GM18499 (cell line): Measurements from ENCODE around the gene ATP13A3.
"Not testable (repeated sequence)": the region's sequence is repeated elsewhere in the genome, so short reads cannot be mapped to it uniquely, and the experiment has no call there.

Experiments
- ATAC-seq: cut with Tn5 transposase; IDR thresholded peaks from one replicate; pipeline ENCODE4 v1.9.1; 2021; ENCODE audit warnings: moderate number of reproducible peaks; ENCODE audit not compliant: insufficient read depth, unreplicated experiment

ATP13A3 gene

GRCh38 chr3:194486540-194487288 is at the start of gene ATP13A3:
ATP13A3 (minus strand) TSS chr3:194487002; CDS start chr3:194462190, 24,812 bp downstream.
- peak; percentile 32 for ATAC-seq

- not testable (repeated sequence) for ATAC-seq
Measured at GRCh38 chr3:194535199-194535598, 48.4 kb upstream of the ATP13A3 start.

DNA sequence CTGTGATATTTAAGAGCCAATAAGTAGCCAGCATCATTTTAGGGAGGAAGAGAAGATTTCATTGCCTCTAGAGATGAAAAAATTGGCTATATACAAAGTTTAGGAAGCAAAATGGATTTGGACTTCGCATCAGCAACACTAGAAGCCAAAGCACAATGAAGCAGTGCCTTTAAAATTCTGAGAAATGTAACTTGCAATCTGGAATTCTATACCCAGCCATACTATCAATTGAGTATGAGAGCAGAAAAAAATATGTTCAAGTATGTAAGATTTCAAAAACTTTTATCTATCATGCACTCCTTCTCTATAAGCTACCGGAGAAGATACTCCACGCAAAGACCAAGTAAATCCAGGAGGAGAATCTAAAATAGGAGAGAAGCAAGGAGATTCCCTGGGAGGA is 47.4 kb upstream of the ATP13A3 start:
- ATAC-seq, result no peak

DNA sequence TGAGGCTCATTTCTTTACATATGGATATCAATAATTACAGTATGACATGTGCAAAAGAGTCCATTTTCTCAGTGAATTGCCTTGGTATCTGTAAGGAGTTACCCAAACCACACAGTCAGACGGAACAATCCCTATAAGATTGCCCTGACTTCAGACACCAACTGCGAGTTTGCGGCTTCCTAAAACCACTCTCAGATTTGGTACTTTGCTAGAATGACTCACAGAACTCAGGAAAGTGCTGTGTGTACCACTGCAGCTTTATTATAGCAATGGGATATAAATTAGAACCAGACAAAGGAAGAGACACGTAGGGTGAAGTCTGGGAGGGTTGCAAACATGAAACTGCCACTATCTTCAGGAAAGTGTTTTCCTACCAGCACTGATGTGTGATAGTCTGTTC is 45.8 kb upstream of the ATP13A3 start:
- no peak for ATAC-seq

GRCh38 chr3:194527726-194528125 is 40.9 kb upstream of the ATP13A3 start:
- no peak for ATAC-seq

GRCh38 chr3:194526164-194526563 is 39.4 kb upstream of the ATP13A3 start:
- no peak for ATAC-seq

- ATAC-seq, result no peak
Measured at GRCh38 chr3:194522579-194523046, 35.8 kb upstream of the ATP13A3 start.

DNA sequence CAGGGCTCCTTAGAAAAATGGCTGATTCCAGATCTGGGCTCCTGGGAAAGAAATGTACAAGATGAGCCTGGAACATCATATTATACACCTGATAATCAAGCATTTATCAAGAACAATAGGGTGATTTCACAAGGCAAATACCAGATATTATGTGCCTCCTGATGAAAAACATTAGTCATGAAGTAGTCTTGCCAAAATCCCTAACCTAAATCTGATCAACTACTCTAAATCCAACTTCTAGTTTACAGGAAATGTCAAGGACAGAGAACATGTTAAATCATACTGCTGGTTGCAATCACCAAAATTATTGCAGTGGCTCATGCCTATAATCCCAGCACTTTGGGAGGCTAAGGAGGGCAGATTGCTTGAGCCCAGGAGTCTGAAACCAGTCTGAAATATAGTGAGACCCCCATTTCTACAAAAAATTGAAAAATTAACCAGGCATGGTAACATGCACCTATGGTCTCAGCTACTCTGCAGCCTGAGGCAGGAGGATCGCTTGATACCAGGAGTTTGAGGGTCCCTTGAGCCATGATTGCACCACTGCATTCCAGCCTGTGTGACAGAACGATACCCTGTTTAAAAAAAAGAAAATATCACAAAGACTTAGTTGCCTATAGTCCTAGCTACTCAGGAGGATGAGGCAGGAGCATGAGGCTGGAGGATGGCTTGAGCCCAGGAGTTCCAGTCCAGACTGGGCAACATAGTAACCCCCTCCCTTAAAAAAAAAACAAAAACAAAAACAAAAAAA is 34.9 kb upstream of the ATP13A3 start:
- no peak for ATAC-seq

DNA sequence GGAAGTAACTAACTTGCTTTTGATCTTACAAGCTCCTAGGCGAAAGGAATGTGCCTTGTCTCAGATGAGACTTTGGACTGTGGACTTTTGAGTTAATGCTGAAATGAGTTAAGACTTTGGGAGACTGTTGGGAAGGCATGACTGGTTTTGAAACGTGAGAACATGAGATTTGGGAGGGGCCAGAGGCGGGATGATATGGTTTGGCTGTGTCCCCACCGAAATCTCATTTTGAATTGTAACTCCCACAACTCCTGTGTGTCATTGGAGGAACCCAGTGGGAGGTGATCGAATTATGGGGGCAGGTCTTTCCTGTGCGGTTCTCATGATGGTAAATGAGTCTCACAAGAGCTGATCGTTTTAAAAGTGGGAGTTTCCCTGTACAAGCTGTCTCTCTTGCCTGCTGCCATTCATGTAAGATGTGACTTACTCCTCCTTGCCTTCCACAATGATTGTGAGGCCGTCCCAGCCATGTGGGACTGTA is 33.9 kb upstream of the ATP13A3 start:
- not testable (repeated sequence) for ATAC-seq

- not testable (repeated sequence) for ATAC-seq
Measured at GRCh38 chr3:194520201-194520600, 33.4 kb upstream of the ATP13A3 start.

- ATAC-seq, result no peak
Measured at GRCh38 chr3:194518652-194519051, 31.9 kb upstream of the ATP13A3 start.

DNA sequence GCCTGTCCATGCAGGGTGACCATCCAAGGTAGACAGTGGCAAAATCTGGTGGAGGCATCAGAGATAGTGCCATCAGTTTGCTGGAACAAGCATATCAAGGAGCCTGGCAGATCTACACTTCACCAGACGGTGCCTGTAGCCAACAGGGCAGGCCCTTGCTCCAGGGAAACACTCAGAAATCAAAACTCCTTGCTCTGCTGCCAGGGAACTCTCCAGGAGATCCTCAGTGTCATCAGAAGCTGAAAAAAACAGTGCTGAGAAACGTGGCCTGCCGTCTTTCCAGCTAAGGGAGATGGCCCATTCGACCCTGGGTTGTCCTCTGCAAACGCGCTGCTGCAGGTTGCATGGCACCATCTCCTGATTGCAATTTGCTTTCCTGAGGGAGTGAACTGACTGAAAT is 30.5 kb upstream of the ATP13A3 start:
- no peak for ATAC-seq

DNA sequence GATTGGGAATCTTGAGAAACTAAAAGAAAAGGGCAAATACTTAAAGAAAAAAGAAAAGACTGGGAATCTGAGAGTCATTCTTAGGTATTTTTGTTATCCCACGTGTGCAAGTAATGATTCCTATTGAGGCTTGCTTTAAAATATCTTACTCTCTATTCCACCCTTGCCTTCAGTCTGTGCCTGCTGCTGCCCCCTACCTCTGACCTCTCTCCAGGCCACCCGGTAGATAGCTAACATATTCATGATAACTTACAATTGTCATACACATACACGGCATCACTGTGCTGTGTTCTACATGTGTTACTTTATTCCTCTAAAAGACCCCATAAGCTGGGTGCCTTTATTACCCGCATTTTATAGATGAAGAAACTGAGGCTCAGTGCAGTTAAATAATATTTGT is 27.8 kb upstream of the ATP13A3 start:
- no peak for ATAC-seq

GRCh38 chr3:194512895-194513601 is 26.2 kb upstream of the ATP13A3 start:
- no peak for ATAC-seq

GRCh38 chr3:194508491-194509453 is 22.0 kb upstream of the ATP13A3 start:
- no peak for ATAC-seq

- no peak for ATAC-seq
Measured at GRCh38 chr3:194507571-194507970, 20.8 kb upstream of the ATP13A3 start.

DNA sequence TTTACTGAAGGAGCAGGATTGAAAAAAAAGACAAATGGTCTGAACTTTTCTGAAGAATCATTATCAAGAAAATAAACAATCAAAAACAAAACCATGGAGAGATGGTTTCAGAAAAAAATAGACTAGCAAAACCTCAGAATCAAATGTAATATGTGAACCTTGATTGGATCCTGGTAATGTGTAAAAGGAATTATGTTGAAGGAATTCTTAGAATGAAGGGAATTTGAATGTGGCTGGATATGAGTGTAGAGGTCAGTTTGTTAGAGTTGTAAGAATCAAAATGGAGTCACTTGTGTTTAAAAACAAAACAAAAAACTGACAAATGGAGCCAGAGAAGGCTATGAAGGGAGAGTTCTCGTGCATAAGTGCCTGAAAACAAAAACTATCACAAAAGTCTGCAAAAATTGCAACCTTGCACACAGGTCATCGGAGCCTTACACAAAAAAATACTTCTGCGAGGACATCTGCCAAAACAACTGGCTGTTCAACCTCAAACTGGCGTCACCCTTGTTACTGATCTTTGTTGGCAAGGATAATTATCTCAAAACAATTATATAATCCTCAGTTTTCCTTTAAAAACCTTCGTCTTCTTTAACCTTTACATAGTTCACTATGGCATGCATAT is 19.1 kb upstream of the ATP13A3 start:
- no peak for ATAC-seq

- ATAC-seq, result no peak
Measured at GRCh38 chr3:194504861-194505260, 18.1 kb upstream of the ATP13A3 start.

GRCh38 chr3:194504146-194504545 is 17.3 kb upstream of the ATP13A3 start:
- ATAC-seq, result no peak
